ENCODE measurements around the gene ACOX3.
"Not testable (repeated sequence)": the region's sequence is repeated elsewhere in the genome, so short reads cannot be mapped to it uniquely, and the experiment has no call there.

ACOX3 gene

DNA sequence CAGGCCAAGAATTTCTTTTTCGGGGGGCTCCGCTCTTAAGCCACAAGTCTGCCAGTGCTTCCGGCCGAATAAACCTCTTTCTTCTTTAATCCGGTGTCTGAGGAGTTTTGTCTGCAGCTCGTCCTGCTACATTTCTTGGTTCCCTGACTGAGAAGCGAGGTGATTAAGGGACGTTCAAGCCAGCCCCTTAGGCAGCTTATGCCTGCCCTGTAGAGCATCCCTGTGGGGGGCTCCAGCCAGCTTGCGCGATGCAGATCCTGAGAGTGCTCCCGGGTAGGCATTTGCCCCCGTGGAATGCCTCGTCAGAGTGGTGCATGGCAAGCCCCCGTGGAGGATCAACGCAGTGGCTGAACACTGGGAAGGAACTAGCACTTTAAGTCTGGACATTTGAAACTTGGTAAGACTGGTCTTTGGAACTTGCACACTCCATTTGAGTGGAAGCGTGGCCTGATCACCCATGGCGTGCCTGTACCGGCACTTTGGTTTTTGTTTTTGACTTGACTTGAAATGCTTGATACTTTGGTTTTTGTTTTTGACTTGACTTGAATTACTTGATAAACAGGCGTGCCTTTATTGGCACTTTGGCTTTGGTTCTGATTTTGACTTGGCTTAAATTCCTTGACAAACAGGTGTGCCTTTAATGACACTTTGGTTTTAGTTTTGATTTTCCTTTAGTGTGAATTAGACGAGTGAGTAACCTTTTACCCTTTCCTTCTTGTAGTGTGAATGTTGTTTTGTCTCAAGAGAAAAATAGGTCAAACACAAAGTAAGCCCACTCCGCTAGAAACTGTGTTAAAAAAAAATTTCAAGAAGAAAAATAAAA lies 6.1 kb downstream of the ACOX3 start:
- no peak for DNase-seq (ENCODE audit: low read depth in 2 of 2)

DNA sequence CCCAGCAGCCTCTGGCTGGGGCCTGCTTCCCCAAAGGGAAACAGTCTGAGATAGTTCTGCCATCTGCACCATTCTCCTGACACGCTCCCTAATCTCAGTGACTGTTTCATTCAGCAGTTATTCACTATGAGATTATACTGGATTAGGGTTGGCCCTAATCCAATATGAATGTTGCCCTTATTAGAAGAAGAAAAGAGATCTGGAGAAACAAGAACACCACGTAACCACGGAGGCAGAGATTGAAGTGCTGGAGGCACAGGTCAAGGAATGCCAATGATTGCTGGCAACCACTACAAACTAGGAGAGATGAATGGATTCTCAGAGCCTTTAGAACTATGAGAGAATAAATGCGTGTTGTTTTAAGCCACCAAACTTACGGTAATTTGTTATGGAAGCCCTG lies 7.4 kb downstream of the ACOX3 start:
- DNase-seq (ENCODE audit: low read depth in 2 of 2), result no peak

- DNase-seq (ENCODE audit: low read depth in 2 of 2), result no peak
These were observed 9.0 kb downstream of the ACOX3 start for GRCh38 chr4:8431553-8431952.

DNA sequence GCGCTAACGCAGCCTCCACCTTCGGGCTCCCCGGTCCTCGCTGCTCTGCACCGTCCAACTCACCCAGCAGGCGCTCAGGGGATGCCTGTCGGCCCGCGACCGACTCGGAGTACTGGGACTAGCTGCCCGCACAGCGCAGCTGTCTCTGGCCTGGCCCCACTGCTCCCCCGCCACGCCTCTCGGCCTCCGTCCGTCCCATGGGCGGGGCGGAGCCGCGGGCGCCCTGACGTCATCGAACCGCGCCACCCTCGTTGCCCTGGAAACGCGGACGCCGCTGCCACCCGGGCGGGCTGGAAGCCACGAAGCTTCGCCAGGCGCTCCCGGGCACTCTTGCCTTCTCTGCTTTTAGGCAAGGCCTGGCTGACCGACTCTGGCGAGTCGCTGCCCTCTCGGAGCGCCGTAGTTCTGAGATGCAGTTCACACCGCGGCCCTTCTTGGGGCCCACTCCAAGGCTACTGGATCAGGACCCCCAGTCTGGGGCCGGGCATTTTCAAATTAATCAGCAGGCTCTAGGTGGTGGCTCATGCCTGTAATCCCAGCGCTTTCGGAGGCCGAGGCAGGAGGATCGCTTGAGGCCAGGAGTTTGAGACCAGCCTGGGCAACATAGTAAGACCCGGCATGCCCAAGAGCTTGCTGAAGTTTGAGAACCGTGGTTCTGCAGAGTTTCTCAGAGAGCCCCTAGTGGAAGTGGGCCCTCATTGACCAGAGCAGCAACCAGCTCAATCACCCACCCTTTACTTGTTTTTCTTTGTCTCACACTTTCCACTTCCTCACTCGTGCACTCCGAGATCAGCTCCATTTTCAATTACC lies 12.0 kb downstream of the ACOX3 start:
- peak; percentile 73 to 84 for DNase-seq (ENCODE audit: low read depth in 2 of 2)

DNA sequence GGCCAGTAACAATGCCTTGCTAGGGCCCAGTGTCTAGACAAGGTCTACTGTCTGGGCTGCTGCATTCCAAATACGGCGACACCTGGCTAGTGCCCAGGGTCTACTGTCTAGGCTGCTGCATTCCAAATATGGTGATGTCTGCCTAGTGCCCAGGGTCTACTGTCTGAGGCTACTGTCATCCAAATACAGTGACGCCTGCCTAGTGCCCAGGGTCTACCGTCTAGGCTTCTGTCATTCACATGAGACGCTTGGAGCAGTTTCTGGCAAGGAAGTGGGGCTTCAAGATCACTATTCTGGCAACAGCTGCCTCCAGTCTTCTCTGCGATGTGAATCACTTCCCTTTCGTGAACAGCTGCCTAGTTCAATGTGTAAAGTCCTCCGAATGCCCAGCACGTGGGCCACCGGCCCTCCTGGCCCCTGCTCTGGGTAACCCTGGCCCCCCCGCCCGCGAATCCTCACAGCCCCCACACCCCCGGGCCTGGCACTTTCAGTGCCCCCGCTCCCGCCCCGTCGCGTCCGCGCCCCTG lies 12.7 kb downstream of the ACOX3 start:
- DNase-seq (ENCODE audit: low read depth in 2 of 2), result no peak

DNA sequence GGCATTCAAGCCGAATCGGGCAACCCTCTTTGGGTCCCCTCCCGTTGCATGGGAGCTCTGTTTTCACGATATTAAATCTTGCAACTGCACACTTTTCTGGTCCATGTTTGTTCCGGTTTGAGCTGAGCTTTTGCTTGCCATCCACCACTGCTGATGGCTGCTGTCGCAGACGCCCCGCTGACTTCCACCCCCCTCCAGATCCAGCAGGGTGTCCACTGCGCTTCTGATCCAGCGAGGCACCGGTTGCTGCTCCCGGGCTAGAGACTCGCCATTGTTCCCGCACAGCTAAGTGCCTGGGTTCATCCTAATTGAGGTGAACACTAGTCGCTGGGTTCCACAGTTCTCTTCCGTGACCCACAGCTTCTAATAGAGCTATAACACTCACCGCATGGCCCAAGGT lies 13.3 kb downstream of the ACOX3 start:
- no peak for DNase-seq (ENCODE audit: low read depth in 2 of 2)

GRCh38 chr4:8422786-8423185 lies 17.7 kb downstream of the ACOX3 start:
- no peak for DNase-seq (ENCODE audit: low read depth in 2 of 2)

DNA sequence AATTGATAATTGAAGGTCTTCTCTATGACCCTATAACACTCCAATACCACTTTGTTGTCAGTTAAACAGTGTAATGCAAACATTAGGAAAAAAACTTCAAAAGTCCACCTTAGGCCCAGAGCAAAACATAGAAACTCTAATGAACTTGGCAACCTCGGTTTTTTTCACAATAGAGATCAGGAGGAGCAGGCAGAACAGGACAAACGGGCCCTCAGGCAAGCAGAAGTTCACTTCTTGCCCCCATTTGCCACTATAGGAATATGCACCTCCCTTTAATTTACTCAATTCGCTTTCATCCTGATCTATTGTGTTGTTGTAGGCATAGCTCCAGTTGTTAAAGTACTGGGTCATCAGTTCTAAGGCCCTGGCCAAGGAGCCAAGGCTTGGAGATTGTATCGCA lies 18.2 kb downstream of the ACOX3 start:
- no peak for DNase-seq (ENCODE audit: low read depth in 2 of 2)

- DNase-seq (ENCODE audit: low read depth in 2 of 2), result not testable (repeated sequence)
These were observed 20.4 kb downstream of the ACOX3 start for GRCh38 chr4:8420151-8420550.

DNA sequence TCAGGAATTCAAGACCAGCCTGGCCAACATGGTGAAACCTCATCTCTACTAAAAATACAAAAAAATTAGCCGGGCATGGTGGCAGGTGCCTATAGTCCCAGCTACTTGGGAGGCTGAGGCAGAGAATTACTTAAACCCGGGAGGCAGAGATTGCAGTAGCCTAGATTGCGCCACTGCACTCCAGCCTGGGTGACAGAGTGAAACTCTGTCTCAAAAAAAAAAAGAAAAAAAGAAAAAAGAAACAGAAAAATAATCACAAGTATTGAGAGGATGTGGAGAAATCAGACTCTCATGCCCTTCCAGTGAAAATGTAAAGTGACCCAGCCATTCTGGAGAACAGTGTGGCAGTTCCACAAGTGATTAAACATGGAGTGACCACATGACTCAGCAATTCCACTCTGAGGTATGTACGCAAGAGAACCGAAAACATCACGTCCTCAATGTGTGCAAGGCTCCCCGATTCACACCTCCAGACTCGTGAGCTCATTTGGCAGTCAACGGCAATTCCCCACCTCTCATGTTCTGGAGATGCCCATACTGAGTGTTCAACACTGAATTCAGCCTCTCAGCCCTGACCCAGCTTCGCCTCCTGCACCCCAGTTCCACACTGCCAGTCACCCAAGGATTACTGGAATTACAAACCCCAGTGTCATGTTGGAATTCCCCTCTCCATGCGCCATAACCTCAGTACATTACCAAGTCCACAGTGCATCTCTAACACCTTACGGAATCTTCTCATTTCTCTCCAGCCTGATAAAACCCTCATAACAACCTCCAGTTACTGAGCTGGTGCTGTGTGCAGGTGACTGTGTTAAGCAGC lies 21.1 kb downstream of the ACOX3 start:
- DNase-seq (ENCODE audit: low read depth in 2 of 2), result peak; percentile 54 to 56

GRCh38 chr4:8417071-8417614 lies 23.4 kb downstream of the ACOX3 start:
- no peak for DNase-seq (ENCODE audit: low read depth in 2 of 2)

DNA sequence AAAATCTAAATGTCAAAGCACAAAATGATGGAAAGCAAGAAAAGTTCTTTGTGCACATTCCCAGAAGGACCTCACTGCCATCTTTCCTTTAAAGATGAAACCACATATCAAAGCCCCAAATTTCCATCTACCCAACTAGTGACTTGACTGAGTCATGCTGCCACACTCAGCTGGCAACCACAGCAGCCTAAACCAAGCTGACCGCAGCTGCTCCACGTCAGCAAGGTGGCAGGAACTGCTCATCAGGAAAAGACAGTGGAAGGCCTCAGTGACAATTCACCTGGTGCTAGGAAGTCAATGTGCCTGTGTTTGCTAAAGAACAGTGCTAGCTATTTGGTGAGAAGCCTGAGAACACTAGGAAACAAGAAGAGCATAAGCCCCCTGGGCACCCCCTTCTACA lies 26.1 kb downstream of the ACOX3 start:
- peak in 1 of 2 donors; percentile 27 for DNase-seq (ENCODE audit: low read depth in 2 of 2)

GRCh38 chr4:8412288-8412687 lies 28.2 kb downstream of the ACOX3 start:
- no peak for DNase-seq (ENCODE audit: low read depth in 2 of 2)

- no peak for DNase-seq (ENCODE audit: low read depth in 2 of 2)
These were observed 29.0 kb downstream of the ACOX3 start for GRCh38 chr4:8411351-8412180.

DNA sequence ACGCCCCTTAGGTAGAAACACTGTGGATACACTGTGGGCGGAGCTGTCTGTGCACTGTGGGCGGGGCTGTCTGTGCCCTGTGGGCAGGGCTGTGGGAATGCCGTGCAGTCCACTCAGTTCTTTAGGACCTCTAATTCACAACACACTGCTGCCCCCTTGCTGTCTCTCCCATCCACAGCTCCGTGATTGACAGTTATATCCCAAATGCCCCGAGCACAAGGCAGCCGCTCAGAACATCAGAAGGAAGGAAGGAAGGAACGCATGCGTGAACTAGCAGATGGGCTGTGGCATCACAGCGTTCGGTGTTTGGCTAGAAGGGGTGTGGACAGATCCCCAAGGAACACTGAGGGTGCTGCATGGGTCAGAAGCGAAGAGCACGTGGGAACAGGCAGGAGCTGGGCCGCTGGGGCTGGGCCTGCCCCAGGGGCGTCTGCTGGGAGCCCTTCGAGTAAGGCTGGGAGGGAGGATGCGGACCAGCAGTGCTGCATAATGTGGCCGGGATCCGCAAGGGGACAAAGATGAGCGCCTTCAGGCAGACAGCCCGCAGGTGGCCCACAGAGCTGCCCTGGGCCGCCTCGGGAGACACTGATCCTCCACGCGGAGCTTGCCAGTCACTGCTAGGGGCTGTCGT lies 29.8 kb downstream of the ACOX3 start:
- DNase-seq (ENCODE audit: low read depth in 2 of 2), result no peak

DNA sequence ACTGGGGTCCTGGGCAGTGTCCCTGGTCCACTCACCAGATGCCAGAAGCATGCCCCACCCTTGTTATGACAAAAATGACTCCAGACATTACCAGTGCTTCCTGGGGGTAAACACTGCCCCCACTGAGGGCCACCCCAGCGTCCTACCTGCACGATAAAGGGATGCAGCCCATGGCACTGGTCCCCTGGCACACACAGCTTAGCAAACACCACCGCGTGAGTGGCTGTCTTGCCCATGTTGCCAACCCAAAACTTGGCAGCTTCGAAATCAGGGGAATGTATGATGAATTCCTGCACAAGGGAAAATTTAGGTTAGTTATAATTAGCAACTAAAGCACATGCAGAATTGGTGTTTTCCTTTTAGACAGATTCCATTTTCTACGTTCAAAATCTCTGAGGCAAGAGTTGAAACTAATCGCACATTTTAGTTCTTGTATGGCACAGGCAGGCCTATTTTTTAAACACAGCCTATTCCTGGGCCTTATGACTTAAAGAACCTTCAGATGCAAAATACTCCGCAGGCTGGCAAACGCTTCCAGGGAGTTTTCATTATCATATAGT lies 30.4 kb downstream of the ACOX3 start:
- DNase-seq (ENCODE audit: low read depth in 2 of 2), result no peak

DNA sequence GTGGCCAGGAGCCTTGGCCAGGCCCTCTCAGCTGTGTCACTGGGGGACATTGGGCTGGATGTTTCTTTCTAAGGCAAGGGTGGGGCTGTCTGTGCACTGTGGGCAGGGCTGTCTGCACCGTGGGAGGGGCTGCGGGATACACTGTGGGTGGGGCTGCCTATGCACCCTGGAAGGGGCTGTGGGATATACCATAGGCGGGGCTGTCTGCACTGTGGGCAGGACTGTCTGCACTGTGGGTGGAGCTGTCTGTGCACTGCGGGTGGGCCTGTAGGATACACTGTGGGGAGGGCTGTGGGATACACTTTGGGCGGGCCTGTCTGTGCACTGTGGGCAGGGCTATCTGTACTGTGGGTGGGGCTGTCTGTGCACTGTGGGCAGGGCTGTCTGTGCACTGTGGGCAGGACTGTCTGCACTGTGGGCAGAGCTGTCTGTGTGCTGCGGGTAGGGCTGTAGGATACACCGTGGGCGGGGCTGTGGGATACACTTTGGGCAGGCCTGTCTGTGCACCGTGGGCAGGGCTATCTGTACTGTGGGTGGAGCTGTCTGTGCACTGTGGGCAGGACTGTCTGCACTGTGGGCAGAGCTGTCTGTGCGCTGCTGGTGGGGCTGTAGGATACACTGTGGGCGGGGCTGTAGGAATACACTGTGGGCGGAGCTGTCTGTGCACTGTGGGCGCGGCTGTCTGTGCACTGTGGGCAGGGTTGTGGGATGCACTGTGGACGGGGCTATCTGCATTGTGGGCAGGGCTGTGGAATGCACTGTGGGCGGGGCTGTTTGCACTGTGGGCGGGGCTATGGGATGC lies 31.1 kb downstream of the ACOX3 start:
- DNase-seq (ENCODE audit: low read depth in 2 of 2), result no peak

- no peak for DNase-seq (ENCODE audit: low read depth in 2 of 2)
These were observed 32.8 kb downstream of the ACOX3 start for GRCh38 chr4:8407756-8408155.

DNA sequence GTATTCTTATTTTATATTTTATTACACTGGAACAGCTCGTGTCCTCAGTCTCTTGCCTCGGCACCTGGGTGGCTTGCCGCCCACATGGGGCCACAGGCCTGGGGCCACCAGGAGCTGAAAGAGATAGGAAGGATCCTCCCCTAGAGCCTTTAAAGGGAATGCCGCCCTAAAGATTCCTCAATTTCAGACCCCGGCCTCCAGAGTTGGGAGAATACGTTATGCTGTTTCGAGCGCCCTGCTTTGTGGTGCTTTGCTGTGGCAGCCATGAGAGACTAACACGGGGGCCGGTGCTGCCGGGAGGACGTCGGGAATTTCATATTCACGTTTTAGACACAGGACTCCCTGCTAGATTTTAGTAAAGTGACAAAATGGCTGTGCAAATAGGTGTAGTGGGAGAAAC lies 33.2 kb downstream of the ACOX3 start:
- no peak for DNase-seq (ENCODE audit: low read depth in 2 of 2)
